ENCODE data around the gene OR9Q1.

OR9Q1 gene

DNA sequence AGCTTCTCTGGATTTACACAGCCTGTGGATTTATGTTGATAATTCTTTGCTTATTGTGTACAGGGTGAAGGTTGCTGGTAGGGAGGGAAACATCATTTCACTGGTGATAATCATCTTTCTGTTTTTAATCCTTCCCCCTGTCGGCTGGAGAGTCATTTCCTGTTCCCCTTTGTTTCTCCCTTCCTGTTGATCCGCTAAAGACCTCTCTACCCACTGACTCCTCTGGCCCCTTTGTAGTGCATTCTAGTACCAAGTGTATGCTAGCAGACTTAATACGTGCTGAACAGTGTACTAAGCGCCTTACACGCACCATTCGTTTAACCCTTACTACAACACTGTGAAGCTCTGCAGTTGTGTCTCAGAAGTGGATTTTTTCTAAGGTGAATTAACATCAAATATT lies 19.0 kb upstream of the OR9Q1 start:
- TF ChIP-seq ZNF274 (IDR thresholded peaks at IDR 0.05; ENCODE audit: low read depth, low read length), result no peak

DNA sequence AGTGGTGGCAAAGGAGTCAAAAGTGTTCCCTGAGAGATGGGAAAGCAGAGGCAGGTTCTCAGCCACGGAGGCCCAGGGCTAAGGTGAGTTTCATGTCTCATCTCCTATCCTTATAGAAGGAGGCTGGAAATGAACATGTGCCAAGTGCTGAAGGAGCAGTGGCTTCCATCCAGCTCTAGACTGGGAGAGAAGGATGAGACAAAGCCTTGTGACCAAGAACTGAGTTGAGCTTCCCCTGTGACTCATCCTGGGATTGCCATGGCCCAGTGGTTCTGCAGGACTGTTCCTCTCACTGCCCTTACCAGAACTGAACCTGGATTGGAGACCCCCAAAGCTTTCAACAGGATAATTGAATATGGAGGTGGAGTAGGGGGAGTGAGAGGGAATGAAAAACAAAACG lies 16.7 kb upstream of the OR9Q1 start:
- H3K4me3 ChIP-seq (ENCODE audit: low read length), result no peak overlapping the region
- no peak for TF ChIP-seq ZNF274 (IDR thresholded peaks at IDR 0.05; ENCODE audit: low read depth, low read length)

More for the DNA sequence above, 19.0 kb upstream of the OR9Q1 start:
- H3K4me3 ChIP-seq (ENCODE audit: low read length), result no peak overlapping the region

DNA sequence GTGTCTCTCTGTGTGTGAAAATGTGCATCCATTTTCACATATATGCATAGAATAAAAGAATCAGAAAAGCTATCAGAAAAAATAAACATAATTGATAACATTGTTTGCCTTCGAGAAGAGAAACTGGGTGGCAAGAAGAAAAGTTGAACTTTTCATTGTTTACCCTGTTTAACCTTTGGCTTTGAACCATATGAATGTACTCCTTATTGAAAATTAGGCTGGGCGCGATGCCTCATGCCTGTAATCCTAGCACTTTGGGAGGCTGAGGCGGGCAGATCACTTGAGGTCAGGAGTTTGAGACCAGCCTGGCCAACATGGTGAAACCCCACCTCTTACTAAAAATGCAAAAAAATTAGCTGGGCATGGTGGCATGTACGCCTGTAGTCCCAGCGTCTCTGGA lies 11.9 kb upstream of the OR9Q1 start:
- TF ChIP-seq ZNF274 (IDR thresholded peaks at IDR 0.05; ENCODE audit: low read depth, low read length), result no peak

DNA sequence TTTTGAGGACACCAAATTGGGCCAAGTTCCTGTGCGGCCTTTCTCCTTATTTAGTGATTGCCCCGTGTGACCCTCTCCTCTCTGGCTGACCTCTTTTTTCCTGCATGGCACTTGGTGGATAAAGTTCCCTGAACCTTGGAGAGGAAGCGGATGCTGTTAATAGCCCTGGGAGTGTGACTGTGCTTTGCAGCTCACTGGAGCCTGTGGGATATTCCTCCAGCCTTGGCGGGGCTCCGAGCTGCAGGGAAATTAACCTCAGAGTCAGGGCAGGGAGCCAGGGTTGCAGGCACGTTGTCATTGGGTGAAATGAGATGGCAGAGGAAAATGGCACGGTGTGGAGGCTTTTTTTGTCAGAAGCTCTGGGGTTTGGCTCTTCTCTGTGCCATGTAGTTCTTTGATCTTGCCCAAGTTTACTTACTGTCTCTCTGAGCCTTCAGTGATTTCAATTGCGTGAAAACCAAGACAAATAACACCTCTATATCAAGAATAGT lies 965 bp downstream of the OR9Q1 start:
- TF ChIP-seq ZNF274 (IDR thresholded peaks at IDR 0.05; ENCODE audit: low read depth, low read length), result no peak
- no peak overlapping the region for H3K4me3 ChIP-seq (ENCODE audit: low read length)

More for the DNA sequence above, 11.9 kb upstream of the OR9Q1 start:
- no peak overlapping the region for H3K4me3 ChIP-seq (ENCODE audit: low read length)

DNA sequence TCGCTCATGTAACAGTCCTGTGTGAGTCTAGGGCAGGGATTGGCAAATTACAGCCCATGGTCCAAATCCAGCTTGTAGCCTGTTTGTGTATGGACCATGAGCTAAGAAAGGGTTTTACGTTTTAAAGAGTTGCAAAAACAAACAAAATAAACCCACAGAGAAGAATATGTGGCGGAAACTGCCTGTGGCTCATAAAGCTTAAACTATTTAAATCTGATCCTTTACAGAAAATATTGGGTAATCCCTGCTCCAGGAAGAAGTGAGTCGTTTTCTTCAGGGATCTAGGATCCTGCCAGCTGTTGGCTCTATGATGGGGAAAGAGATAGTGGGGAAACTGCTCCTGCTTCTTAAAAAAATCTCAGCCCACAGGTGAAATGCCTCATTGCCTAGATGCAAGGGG lies 3.7 kb downstream of the OR9Q1 start:
- no peak for TF ChIP-seq ZNF274 (IDR thresholded peaks at IDR 0.05; ENCODE audit: low read depth, low read length)

DNA sequence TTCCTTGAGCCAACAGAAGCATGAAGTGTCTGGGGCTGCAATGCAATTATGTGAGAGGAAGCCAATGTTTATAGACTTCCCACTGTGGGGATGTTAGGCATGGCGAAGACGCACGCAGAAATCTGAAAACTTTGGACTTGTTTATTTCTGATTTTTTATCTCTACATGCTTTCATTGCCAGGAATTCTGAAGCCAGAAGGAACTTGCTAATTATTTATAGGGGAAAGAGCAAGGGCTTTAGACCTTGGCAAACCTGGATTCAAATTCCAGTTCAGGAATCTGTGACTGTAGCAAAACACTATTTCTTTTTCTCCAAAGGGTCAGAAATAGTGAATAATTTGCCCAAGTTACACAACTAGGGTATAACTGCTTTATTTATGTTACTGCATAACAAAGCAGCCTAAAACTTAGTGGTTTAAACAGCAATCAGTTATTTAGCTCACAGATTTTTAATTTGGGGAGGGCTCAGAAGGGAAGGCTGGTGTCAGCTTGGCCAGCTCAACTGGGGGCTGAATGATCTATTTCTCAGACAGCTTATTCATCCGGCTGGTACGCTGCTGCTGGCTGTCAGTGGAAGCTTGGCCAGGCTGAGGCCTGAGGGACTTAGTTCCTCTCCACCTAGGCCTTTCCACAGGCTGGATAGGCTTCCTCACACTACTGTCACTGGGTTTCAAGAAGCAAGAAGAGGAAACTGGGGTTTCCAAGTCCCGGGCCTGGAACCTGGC lies 5.2 kb downstream of the OR9Q1 start:
- H3K4me3 ChIP-seq (ENCODE audit: low read length), result no peak overlapping the region
- no peak for TF ChIP-seq ZNF274 (IDR thresholded peaks at IDR 0.05; ENCODE audit: low read depth, low read length)

More for the DNA sequence above, 3.7 kb downstream of the OR9Q1 start:
- no peak overlapping the region for H3K4me3 ChIP-seq (ENCODE audit: low read length)

DNA sequence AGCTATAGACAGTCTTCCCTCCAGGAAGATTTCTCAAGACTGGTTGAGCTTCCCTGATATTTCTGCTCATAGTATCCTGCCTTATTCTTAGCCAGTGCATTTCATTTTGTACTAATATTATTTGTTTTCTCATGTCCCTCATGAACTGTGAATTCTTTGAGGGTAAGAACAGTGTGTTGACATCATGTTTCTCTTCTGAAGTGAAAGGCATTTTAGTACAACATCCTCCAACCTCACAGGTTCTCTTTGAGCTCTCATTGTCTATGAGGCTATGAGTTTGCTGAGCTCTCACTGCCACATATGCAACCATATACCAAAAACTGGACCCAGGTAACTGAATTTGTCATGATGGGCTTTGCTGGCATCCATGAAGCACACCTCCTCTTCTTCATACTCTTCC lies 7.0 kb downstream of the OR9Q1 start, which contains the start of gene OR6Q1:
Gene OR6Q1, plus strand, starts transcription at position 301 of the 400 bp plus-strand sequence. Its CDS starts 0 bp downstream, at position 301.
- no peak for TF ChIP-seq ZNF274 (IDR thresholded peaks at IDR 0.05; ENCODE audit: low read depth, low read length)
- H3K4me3 ChIP-seq (ENCODE audit: low read length), result no peak within 1 kb of the TSS

DNA sequence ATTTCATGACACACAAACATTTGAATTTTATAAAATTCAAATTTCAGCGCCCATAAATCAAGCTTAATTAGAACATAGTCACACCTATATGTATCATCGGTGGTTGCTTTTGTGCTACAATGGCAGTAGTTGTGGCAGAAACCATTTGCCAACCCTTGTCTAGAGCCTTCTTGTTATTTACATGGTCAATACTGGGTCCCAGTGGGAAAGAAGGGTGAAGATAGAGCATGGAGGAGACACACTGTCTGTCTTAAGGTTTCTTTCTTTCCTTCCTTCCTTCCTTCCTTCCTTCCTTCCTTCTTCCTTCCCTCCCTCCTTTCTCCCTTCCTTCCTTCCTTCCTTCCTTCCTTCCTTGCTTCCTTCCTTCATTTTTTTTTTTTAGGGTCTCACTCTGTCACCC lies 10.8 kb downstream of the OR9Q1 start:
- no peak overlapping the region for H3K4me3 ChIP-seq (ENCODE audit: low read length)
- TF ChIP-seq ZNF274 (IDR thresholded peaks at IDR 0.05; ENCODE audit: low read depth, low read length), result no peak

DNA sequence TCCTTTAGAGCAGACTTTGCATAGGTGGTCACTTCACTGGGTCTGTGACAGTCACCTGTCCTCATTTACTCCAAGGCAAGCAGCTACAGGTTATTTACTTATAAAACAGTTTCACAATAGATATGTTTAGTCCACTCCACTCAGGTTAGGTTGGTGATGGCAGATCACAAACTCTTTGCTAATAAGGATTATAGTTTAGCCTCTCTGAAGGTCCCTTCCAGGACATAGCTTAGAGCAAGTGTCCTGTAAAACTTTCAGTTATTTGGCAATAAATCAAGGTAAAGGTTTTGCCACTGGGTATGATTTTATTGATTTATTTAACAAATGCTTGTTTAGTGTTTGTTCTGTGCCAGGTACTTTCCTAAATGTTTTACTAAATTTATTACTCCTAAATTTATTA lies 15.9 kb downstream of the OR9Q1 start:
- H3K4me3 ChIP-seq (ENCODE audit: low read length), result no peak overlapping the region
- no peak for TF ChIP-seq ZNF274 (IDR thresholded peaks at IDR 0.05; ENCODE audit: low read depth, low read length)

DNA sequence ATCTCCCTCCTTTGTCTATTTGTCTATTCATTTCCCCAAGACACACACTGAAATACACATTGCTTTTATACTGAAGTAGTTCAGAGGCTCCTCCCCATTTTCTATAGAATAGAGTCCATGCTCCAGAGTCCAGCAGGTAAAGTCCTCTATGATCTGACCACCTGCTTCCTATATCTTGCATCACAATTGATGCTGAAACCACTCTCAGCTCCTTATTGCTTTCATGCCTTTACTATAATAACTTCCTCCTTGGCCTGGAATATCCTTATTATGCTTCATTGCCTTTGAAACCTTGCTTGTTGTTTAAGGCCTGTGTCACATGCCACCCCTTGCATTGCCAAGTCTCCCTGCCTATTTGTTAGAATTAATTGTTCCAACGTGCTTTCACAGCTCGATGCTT lies 19.7 kb downstream of the OR9Q1 start:
- no peak for TF ChIP-seq ZNF274 (IDR thresholded peaks at IDR 0.05; ENCODE audit: low read depth, low read length)
- no peak overlapping the region for H3K4me3 ChIP-seq (ENCODE audit: low read length)

DNA sequence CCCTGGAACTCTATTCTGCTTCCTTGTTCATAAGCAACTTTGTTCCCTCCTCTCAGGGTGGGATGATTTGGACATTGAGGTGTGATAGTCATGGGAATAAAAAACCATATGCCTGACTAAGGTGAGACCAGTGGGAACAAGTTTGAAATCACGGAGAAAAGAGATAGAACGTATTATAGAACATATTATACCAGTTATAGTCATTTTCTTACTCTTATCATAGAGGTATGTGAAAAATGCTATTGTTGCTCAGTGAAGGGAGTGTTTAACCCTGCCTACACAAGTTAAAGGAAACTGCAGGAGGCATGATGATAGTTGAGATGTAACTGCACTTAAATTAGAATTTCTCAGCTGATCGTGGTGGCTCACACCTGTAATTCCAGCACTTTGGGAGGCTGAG lies 22.6 kb downstream of the OR9Q1 start:
- no peak overlapping the region for H3K4me3 ChIP-seq (ENCODE audit: low read length)
- TF ChIP-seq ZNF274 (IDR thresholded peaks at IDR 0.05; ENCODE audit: low read depth, low read length), result no peak

DNA sequence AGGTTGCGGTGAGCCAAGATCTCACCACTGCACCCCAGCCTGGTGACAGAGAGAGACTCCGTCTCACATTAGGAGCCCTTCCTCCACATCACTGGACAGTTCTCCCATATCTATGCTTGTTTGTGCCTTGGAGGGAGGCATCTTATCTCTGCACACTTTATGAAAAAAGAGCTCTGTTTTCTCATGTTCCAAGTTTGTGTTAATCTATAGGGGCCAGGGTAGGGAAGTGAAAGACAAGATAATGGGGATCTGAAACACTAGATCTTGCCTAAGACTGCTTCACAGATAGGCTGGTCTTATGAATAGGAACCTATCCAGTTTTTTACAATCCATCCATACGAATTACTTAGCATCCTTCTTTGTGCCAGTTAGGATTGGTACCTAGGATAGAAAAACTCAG lies 24.1 kb downstream of the OR9Q1 start:
- H3K4me3 ChIP-seq (ENCODE audit: low read length), result no peak overlapping the region
- TF ChIP-seq ZNF274 (IDR thresholded peaks at IDR 0.05; ENCODE audit: low read depth, low read length), result no peak

DNA sequence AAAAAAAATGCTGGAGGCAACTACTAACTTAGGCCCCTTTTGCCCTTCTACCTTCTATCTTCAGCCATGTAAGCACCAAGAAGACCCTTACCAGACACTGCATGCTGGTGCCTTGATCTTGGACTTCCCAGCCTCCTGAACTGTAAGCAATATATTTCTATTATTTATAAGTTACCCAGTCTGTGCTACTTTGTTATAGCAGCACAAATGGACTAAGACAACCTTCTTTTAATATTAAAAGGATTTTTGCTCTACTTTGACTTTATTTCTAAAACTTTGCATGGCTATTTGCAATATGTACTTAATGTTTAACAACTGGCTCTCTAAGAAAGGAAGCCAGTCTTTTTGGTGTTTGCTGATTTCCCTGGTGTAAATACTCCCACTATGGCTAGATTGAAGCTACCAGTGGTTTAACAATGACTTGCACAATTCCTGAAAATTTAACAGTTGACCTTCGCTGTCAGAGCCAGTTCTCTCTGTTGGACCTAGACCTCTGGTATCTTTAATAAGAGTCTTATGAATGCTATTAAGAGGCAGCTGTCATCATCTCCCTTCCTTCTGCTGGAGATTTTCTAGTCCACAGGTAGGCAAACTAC lies 32.2 kb downstream of the OR9Q1 start:
- no peak overlapping the region for H3K4me3 ChIP-seq (ENCODE audit: low read length)
- TF ChIP-seq ZNF274 (IDR thresholded peaks at IDR 0.05; ENCODE audit: low read depth, low read length), result no peak

DNA sequence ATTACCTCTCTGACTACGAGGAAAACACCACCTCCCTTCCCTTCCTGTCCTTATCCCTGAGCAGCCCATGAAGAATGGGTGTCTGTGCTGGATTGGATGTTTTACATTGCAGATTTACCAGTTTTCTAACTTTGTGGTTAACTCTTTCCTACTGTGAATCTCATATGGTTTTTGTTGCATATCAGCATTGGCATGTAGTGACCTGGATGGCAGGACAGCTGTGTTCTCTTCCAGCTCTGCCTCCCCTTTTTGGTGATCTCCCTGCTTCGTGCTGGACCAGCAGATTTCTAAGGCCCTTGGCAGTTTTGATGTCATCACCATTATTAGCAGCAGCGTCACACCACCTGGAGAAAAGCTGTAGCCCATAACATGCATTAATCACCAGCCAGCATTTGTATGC lies 33.8 kb downstream of the OR9Q1 start:
- no peak overlapping the region for H3K4me3 ChIP-seq (ENCODE audit: low read length)
- TF ChIP-seq ZNF274 (IDR thresholded peaks at IDR 0.05; ENCODE audit: low read depth, low read length), result no peak

DNA sequence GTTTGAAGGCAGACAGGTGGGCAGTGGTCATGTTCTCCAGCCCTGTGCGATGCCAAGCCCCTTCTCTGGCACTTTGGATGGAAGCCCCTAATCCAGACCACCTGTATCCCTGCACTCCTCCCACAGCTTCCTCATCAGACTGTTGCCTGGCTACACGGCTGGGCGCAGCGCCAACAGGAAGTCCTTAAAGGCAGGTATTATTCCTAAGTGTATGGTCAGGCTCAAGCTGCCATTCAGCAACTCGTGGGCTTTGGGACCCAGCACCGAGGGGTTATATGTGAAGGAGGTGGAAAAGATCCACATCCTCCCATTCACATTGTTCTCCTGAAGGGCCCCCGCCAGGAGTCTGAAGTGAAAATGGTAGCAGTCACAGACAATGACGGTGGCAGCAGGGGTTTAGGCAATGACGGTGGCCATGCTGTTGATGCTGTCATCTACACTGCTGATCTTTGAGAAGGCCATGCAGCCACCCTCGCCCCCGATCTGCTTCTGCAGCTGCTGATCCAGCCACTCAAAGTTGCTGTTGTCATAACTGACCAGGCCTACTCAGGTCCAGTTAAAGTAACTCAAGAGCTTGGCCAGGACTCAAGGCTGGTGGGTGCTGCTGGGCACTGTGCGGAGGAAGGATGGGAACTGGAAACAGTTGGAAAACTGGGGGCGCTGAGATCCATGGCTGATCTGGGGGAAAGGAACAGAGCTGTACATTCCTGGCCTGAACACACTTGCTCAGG lies 34.8 kb downstream of the OR9Q1 start:
- TF ChIP-seq ZNF274 (IDR thresholded peaks at IDR 0.05; ENCODE audit: low read depth, low read length), result no peak
- no peak overlapping the region for H3K4me3 ChIP-seq (ENCODE audit: low read length)
